ENCODE measurements around the gene DNAJB1.

DNA sequence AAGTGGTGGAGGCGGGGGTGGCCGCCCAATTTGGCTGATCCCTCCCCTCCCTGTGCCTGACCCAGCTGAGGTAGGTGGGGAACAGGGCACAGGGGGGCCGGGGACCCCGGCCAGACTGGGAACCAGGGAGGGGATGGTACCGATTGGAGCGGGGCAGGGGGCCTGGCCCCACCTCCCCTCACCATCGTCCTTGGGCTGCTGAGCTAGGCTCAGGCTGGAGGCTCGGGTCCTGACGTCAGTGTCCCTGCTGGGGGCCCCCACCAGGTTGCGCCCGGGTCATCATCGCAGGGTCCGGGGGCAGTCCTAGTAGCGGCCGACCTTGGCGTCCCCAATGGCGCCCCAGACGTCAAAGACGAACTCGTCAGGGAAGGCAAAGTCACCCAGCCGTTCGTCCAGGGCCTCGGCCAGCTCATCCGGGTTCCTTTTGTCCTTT lies 40.1 kb downstream of the DNAJB1 start:
- TF ChIP-seq, protein P1, sequence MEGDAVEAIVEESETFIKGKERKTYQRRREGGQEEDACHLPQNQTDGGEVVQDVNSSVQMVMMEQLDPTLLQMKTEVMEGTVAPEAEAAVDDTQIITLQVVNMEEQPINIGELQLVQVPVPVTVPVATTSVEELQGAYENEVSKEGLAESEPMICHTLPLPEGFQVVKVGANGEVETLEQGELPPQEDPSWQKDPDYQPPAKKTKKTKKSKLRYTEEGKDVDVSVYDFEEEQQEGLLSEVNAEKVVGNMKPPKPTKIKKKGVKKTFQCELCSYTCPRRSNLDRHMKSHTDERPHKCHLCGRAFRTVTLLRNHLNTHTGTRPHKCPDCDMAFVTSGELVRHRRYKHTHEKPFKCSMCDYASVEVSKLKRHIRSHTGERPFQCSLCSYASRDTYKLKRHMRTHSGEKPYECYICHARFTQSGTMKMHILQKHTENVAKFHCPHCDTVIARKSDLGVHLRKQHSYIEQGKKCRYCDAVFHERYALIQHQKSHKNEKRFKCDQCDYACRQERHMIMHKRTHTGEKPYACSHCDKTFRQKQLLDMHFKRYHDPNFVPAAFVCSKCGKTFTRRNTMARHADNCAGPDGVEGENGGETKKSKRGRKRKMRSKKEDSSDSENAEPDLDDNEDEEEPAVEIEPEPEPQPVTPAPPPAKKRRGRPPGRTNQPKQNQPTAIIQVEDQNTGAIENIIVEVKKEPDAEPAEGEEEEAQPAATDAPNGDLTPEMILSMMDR (IDR thresholded peaks at IDR 0.05 in 4 of 5, conservative IDR thresholded peaks at IDR 0.05 in 1 of 5) = no peak
- no peak for TF ChIP-seq POLR2A (IDR thresholded peaks at IDR 0.05)
